IMR-90 (cell line): ENCODE data around the gene SNX5. TPM values are rescaled to one million over a fixed set of nuclear protein-coding genes. Genes with fewer than 3 reads are reported as not detected.
A peak's percentile ranks its signal among the peaks of the same experiment; 100 is the strongest.

ENCODE experiments used
- ATAC-seq: fragments of 200-7000 bp; cut with Tn5 transposase; 2 replicates; pipeline ENCODE4 v1.9.1; 2020; ENCODE audit warnings: low read depth, mild to moderate bottlenecking, moderate library complexity
- BruUV-seq: library from RNA; stranded (reverse); fragments of 400-500 nt; replicated peaks from 2 replicates; lab custom pipeline; 2021; lab: Mats Ljungman, UMichigan
- CTCF ChIA-PET: fragments of 300-600 bp; formaldehyde crosslinking; extraction: SDS; loops from one replicate; lab custom pipeline; 2021; ENCODE audit warnings: antibody characterized with exemption; lab: Yijun Ruan, JAX
- POLR2A ChIA-PET: fragments of 300-600 bp; sonication (Branson Sonifier 250); formaldehyde crosslinking; loops from one replicate; lab custom pipeline; 2022; ENCODE audit warnings: antibody characterized with exemption; ENCODE audit not compliant: unreplicated experiment; lab: Charles Lee
- DNase-seq: peaks from one replicate; pipeline ENCODE4 v3.0.0; 2013
- H2AFZ ChIP-seq: replicated peaks from 2 replicates; pipeline ENCODE3; 2013; ENCODE audit warnings: low read length, mild to moderate bottlenecking; ENCODE audit not compliant: poor library complexity
- H2AK5ac ChIP-seq: 2 replicates; pipeline ENCODE4 v1.6.1; 2013; ENCODE audit warnings: low read depth, low read length, inconsistent platforms
- H2AK9ac ChIP-seq: replicated peaks from 2 replicates; pipeline ENCODE3; 2013; ENCODE audit warnings: mild to moderate bottlenecking, low read depth, low read length, moderate library complexity; ENCODE audit not compliant: poor library complexity
- H2BK120ac ChIP-seq: 2 replicates; pipeline ENCODE4 v1.6.1; 2013; ENCODE audit warnings: low read depth, low read length, inconsistent platforms
- H2BK15ac ChIP-seq: 3 replicates; pipeline ENCODE4 v1.6.1; 2013; ENCODE audit warnings: low read depth, low read length, inconsistent platforms
- H2BK20ac ChIP-seq: 2 replicates; pipeline ENCODE4 v1.6.1; 2013; ENCODE audit warnings: low read depth, mild to moderate bottlenecking, inconsistent platforms, low read length, moderate library complexity
- H2BK5ac ChIP-seq: 2 replicates; pipeline ENCODE4 v1.6.1; 2013; ENCODE audit warnings: mild to moderate bottlenecking, low read depth, low read length, inconsistent platforms; ENCODE audit not compliant: poor library complexity, severe bottlenecking
- H3K14ac ChIP-seq: replicated peaks from 2 replicates; pipeline ENCODE4 v1.6.1; 2013; ENCODE audit warnings: low read depth, low read length, inconsistent platforms
- H3K18ac ChIP-seq: 2 replicates; pipeline ENCODE4 v1.6.1; 2013; ENCODE audit warnings: low read depth, low read length, control low read depth
- H3K23ac ChIP-seq: 2 replicates; pipeline ENCODE4 v1.6.1; 2013; ENCODE audit warnings: low read depth, low read length, inconsistent platforms
- H3K27ac ChIP-seq: 2 replicates; pipeline ENCODE4 v1.5.1; 2013; ENCODE audit warnings: mild to moderate bottlenecking, control low read depth, low read length; ENCODE audit not compliant: insufficient read depth
- H3K27me3 ChIP-seq: 2 replicates; pipeline ENCODE4 v1.6.1; 2013; ENCODE audit warnings: low read length; ENCODE audit not compliant: control insufficient read depth, insufficient read depth
- H3K36me3 ChIP-seq: 2 replicates; pipeline ENCODE4 v1.6.1; 2013; ENCODE audit warnings: low read length, mixed read lengths; ENCODE audit not compliant: control insufficient read depth, insufficient read depth
- H3K4ac ChIP-seq: 2 replicates; pipeline ENCODE4 v1.6.1; 2013; ENCODE audit warnings: low read depth, low read length, inconsistent platforms
- H3K4me1 ChIP-seq: 2 replicates; pipeline ENCODE4 v1.6.1; 2013; ENCODE audit warnings: low read length, mixed read lengths; ENCODE audit not compliant: control insufficient read depth, insufficient read depth
- H3K4me2 ChIP-seq: 2 replicates; pipeline ENCODE4 v1.6.1; 2013; ENCODE audit warnings: low read depth, mild to moderate bottlenecking, control low read depth, low read length, moderate library complexity
- H3K4me3 ChIP-seq: 2 replicates; pipeline ENCODE4 v1.5.1; 2013; ENCODE audit warnings: low read depth, mild to moderate bottlenecking, control low read depth, low read length, moderate library complexity; ENCODE audit not compliant: insufficient read depth
- H3K56ac ChIP-seq: 2 replicates; pipeline ENCODE4 v1.6.1; 2013; ENCODE audit warnings: low read length, inconsistent platforms; ENCODE audit not compliant: insufficient read depth; ENCODE audit errors: extremely low read depth
- H3K79me1 ChIP-seq, 2 experiments: 2 replicates each; pipeline ENCODE4 v1.6.1; 2013; ENCODE audit warnings: low read length in 2 of 2, inconsistent platforms in 1 of 2, low read depth in 1 of 2
- H3K9ac ChIP-seq: 2 replicates; pipeline ENCODE4 v1.6.1; 2013; ENCODE audit warnings: low read depth, low read length, control low read depth
- H3K9me1 ChIP-seq: 2 replicates; pipeline ENCODE4 v1.6.1; 2013; ENCODE audit warnings: low read length, inconsistent platforms; ENCODE audit not compliant: insufficient read depth
- H3K9me3 ChIP-seq: 2 replicates; pipeline ENCODE4 v1.6.1; 2013; ENCODE audit warnings: low read length; ENCODE audit not compliant: control insufficient read depth, insufficient read depth
- H4K20me1 ChIP-seq: 2 replicates; pipeline ENCODE4 v1.6.1; 2013; ENCODE audit warnings: low read length, inconsistent platforms; ENCODE audit not compliant: insufficient read depth
- H4K5ac ChIP-seq: 2 replicates; pipeline ENCODE4 v1.6.1; 2013; ENCODE audit warnings: mild to moderate bottlenecking, low read depth, low read length, control low read depth
- H4K8ac ChIP-seq, 2 experiments: 2 replicates each; pipeline ENCODE4 v1.6.1; 2013; ENCODE audit warnings: low read depth in 2 of 2, low read length in 2 of 2, control low read depth in 1 of 2, inconsistent platforms in 1 of 2
- H4K91ac ChIP-seq: 2 replicates; pipeline ENCODE4 v1.6.1; 2013; ENCODE audit warnings: low read depth, low read length, inconsistent platforms; ENCODE audit not compliant: insufficient read depth
- BHLHE40 ChIP-seq: fragments of 150-350 bp; IDR thresholded peaks from 2 replicates; pipeline ENCODE4 v1.6.1; 2016; ENCODE audit warnings: mild to moderate bottlenecking, low read depth, low read length
- ELK1 ChIP-seq: fragments of 150-350 bp; IDR thresholded peaks from 2 replicates; pipeline ENCODE4 v1.6.1; 2016; ENCODE audit warnings: low read depth, mild to moderate bottlenecking, low read length, moderate library complexity, borderline replicate concordance
- MAFK ChIP-seq: IDR thresholded peaks from 2 replicates; pipeline ENCODE4 v1.6.1; 2012; ENCODE audit warnings: low read depth, low read length, improper control_type of control experiment
- MAZ ChIP-seq: IDR thresholded peaks from 2 replicates; pipeline ENCODE4 v1.6.1; 2012; ENCODE audit warnings: low read depth, mild to moderate bottlenecking, low read length, improper control_type of control experiment, moderate library complexity, borderline replicate concordance
- MXI1 ChIP-seq: IDR thresholded peaks from 2 replicates; pipeline ENCODE4 v1.6.1; 2012; ENCODE audit warnings: low read depth, mild to moderate bottlenecking, low read length, moderate library complexity, borderline replicate concordance
- NFE2L2 ChIP-seq: fragments of 150-350 bp; IDR thresholded peaks from 2 replicates; pipeline ENCODE4 v1.6.1; 2016; ENCODE audit warnings: low read depth, mild to moderate bottlenecking, low read length
- POLR2A ChIP-seq: IDR thresholded peaks from 2 replicates; pipeline ENCODE4 v1.6.1; 2012; ENCODE audit warnings: mild to moderate bottlenecking, low read depth, low read length
- RAD21 ChIP-seq: IDR thresholded peaks from 2 replicates; pipeline ENCODE4 v1.6.1; 2012; ENCODE audit warnings: low read length, improper control_type of control experiment
- RCOR1 ChIP-seq: IDR thresholded peaks from 2 replicates; pipeline ENCODE4 v1.6.1; 2012; ENCODE audit warnings: mild to moderate bottlenecking, low read length, improper control_type of control experiment; ENCODE audit not compliant: insufficient replicate concordance
- SMC3 ChIP-seq: fragments of 150-350 bp; IDR thresholded peaks from 2 replicates; pipeline ENCODE4 v1.6.1; 2016; ENCODE audit warnings: low read depth, mild to moderate bottlenecking, antibody characterized with exemption, low read length, moderate library complexity
- USF2 ChIP-seq: fragments of 150-350 bp; IDR thresholded peaks from 2 replicates; pipeline ENCODE4 v1.6.1; 2017; ENCODE audit warnings: mild to moderate bottlenecking, antibody characterized with exemption, low read length, low read depth
- WGBS, 2 experiments: methylation state at CpG; one replicate each; pipeline versions ENCODE4 v1.1.5 to v1.1.7; 2013; ENCODE audit warnings: missing lambda C conversion rate in 2 of 2; ENCODE audit not compliant: insufficient read length in 1 of 2; ENCODE audit errors: extremely low coverage in 2 of 2; 5-methylcytosine and 5-hydroxymethylcytosine counted together
- dilution Hi-C: fragments of 300-500 bp; cut with HindIII; formaldehyde crosslinking; loops from one replicate; pipeline ENCODE4 v1.14.3; 2018; ENCODE audit warnings: low sequenced_read_pairs; ENCODE audit not compliant: unreplicated experiment
- in situ Hi-C: fragments of 300-500 bp; cut with MboI; formaldehyde crosslinking; loops from 3 replicates; pipeline ENCODE4 v1.14.3; 2019; ENCODE audit warnings: low sequenced_read_pairs, inconsistent platforms, mixed read lengths
- intact Hi-C: fragments of 100-400 bp; cut with micrococcal nuclease; formaldehyde crosslinking; loops from 2 replicates; pipeline ENCODE4 v1.10.0; 2022
- polyA plus RNA-seq, 3 experiments: library from polyadenylated mRNA; depleted of rRNA; stranded (reverse); fragments of >200 nt; gene quantifications; 2 replicates each; pipeline ENCODE4 v1.2.3, GENCODE V29; 2012; ENCODE audit warnings: low replicate concordance in 1 of 3
- total RNA-seq: library from RNA; depleted of rRNA; stranded (reverse); fragments of >200 nt; gene quantifications from 2 replicates; pipeline ENCODE4 v1.2.3, GENCODE V29; 2012

Gene SNX5
- total and polyA plus RNA-seq, 2 of the 4 experiments (the other 2 are of a cell fraction) = 65.4 to 92.8 TPM

- no peak for TF ChIP-seq BHLHE40
- no peak for TF ChIP-seq USF2
Measured at GRCh38 chr20:17946040-17946439, 22.6 kb downstream of the SNX5 start (continued).

- H3K9me3 ChIP-seq = no peaks in the 10 kb centered on the region
- H2BK5ac ChIP-seq = no peak overlapping the region
- no peak overlapping the region for H4K5ac ChIP-seq
- H4K20me1 ChIP-seq = peaks cover 17% of the 10 kb centered on the region
- H3K27me3 ChIP-seq = no peaks in the 10 kb centered on the region
- H3K27ac ChIP-seq = no peak overlapping the region
- no peak overlapping the region for H3K4ac ChIP-seq
- H4K91ac ChIP-seq = no peak overlapping the region
- H2BK15ac ChIP-seq = no peak overlapping the region
- ATAC-seq (no peak), DNase-seq (no peak)
- H2AK9ac ChIP-seq = no peak overlapping the region
- WGBS, 2 experiments = 94% methylated on average over 2 of the region's 4 CpGs; no CpG with 5 or more reads in 1 of the 2 experiments
- no peak overlapping the region for H4K8ac ChIP-seq
- peaks cover 59% of the 10 kb centered on the region for H3K36me3 ChIP-seq
- no peak overlapping the region for H3K4me2 ChIP-seq
- no peak overlapping the region for H3K4me3 ChIP-seq
- POLR2A ChIA-PET = interaction anchor here (0.6 kb wide), 1 partner anchor 447 kb away, joined by 3 read pairs; no protein-coding TSS in a partner anchor
- no peak overlapping the region for H3K9ac ChIP-seq
- no TSS peak for BruUV-seq
- peak overlapping the region; percentile 27; the same call in 1 of the 2 replicates for H3K23ac ChIP-seq
- CTCF ChIA-PET = no interaction called here
- H2BK20ac ChIP-seq = no peak overlapping the region
- H3K14ac ChIP-seq = no peak overlapping the region
- H3K4me1 ChIP-seq = no peaks in the 10 kb centered on the region
- no peak overlapping the region for H2BK120ac ChIP-seq
- peaks cover 35 to 51% of the 10 kb centered on the region in 2 experiments for H3K79me1 ChIP-seq
- H2AFZ ChIP-seq = no peak overlapping the region
- dilution Hi-C loops = no loop called here
- no peak overlapping the region for H3K56ac ChIP-seq
- intact Hi-C loops = no loop called here
- no peak overlapping the region for H3K18ac ChIP-seq
- no peak overlapping the region for H2AK5ac ChIP-seq
- in situ Hi-C loops = no loop called here
- H3K9me1 ChIP-seq = peaks cover 3% of the 10 kb centered on the region
- TF ChIP-seq USF2 (no peak), POLR2A (no peak), ELK1 (no peak), SMC3 (no peak), MXI1 (no peak), NFE2L2 (no peak), RAD21 (no peak), MAZ (no peak), MAFK (no peak), RCOR1 (no peak)
Measured at GRCh38 chr20:17944854-17945474, 23.6 kb downstream of the SNX5 start.
